Measurements from ENCODE around the gene TWF1.
"Not testable (repeated sequence)": the region's sequence is repeated elsewhere in the genome, so short reads cannot be mapped to it uniquely, and the experiment has no call there.

DNA sequence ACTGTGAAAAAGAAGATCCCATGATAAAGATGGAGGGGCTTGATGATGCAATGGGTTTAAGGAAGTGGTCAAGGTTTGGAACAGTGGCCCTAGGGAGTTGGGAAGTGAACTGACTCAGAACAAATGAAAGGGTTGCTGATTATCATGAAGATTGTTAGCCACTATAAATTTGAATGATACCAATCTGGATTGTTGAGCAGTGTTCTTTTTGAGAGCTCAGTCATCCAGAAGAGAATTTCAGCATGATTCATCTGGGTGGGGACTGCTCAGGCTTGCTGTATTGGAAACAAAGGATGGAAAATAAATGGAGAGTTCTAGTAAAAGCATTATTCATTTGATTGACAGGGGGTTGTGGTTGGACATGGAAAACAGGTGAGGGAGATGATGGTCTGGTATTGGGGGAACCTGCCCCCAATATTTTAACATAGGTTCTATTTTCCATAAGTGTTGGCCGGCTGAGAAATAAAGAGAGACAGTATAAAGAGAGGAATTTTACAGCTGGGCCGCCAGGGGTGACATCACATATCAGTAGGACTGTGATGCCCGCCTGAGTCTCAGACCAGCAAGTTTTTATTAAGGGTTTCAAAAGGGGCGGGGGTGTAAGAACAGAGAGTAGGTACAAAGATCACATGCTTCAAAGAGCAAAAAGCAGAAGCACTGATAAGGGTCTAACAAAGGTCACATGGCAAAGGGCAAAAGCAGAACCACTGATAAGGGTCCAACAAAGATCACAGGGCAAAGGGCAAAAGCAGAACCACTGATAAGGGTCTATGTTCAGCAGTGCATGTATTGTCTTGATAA is 41.5 kb upstream of the TWF1 start:
- not testable (repeated sequence) for TF ChIP-seq POLR2A, POLR2AphosphoS5, CTCF, EP300 (IDR thresholded peaks at IDR 0.05)
